ENCODE data around the gene AIF1L.

The AIF1L gene

GRCh38 chr9:131078427-131079366 is 17.6 kb upstream of the AIF1L start:
- DNase-seq (ENCODE audit: insufficient read length, low spot score) (no peak), FAIRE-seq (no peak)
- TF ChIP-seq CTCF (IDR thresholded peaks at IDR 0.05; ENCODE audit: insufficient read depth, missing control alignments): no peak

- no peak for TF ChIP-seq CTCF (IDR thresholded peaks at IDR 0.05; ENCODE audit: insufficient read depth, missing control alignments)
- FAIRE-seq: no peak
- no peak for DNase-seq (ENCODE audit: insufficient read length, low spot score)
Observed at GRCh38 chr9:131080589-131080988, 15.7 kb upstream of the AIF1L start.

- DNase-seq (ENCODE audit: insufficient read length, low spot score) (no peak), FAIRE-seq (no peak)
- TF ChIP-seq CTCF (IDR thresholded peaks at IDR 0.05; ENCODE audit: insufficient read depth, missing control alignments): no peak
Observed at GRCh38 chr9:131081868-131082267, 14.5 kb upstream of the AIF1L start.

- FAIRE-seq (no peak), DNase-seq (ENCODE audit: insufficient read length, low spot score) (no peak)
- TF ChIP-seq CTCF (IDR thresholded peaks at IDR 0.05; ENCODE audit: insufficient read depth, missing control alignments): no peak
Observed at GRCh38 chr9:131082774-131083512, 13.4 kb upstream of the AIF1L start.

GRCh38 chr9:131084661-131085369 is 11.5 kb upstream of the AIF1L start:
- no peak for TF ChIP-seq CTCF (IDR thresholded peaks at IDR 0.05; ENCODE audit: insufficient read depth, missing control alignments)
- no peak for FAIRE-seq
- DNase-seq (ENCODE audit: insufficient read length, low spot score): no peak

DNA sequence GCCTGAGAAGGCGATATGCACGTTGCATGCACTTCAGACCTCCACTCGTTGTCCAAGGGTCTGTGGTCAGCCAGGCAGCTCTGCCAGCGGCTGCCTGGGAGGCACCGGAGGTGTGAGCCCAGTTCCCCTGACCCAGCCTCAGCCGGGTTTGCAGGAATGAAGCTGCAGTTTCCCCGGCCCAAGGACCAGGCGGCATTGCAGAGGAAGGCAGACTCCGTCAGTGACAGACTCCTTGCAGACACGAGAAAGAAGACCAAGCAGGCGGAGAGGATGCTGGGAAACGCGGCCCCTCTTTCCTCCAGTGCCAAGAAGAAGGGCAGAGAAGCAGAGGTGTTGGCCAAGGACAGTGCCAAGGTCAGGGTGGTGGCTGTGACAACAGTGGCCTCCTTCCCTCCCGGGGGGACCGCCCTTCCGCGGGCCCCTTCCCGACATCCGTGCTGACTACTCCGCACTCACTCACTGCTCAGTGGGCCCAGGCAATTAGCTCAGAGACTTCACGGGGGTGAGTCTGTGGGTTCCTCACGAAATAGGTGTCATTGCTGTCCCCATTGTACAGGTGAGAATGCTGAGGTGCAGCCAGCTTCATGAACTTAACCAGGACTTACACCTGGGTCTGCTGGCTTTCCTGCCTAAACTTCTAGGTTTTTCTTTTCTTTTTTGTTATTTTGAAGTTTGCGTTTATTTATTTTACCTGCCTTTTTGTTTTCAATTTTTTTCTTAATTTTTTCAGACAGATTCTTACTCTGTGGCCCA is 10.8 kb upstream of the AIF1L start:
- DNase-seq (ENCODE audit: insufficient read length, low spot score): no peak
- TF ChIP-seq CTCF (IDR thresholded peaks at IDR 0.05; ENCODE audit: insufficient read depth, missing control alignments): no peak
- FAIRE-seq: no peak

Data from D721Med (cell line).